HEK293T (cell line): ENCODE results near the gene SYNJ2.
"Not testable (repeated sequence)": the region's sequence is repeated elsewhere in the genome, so short reads cannot be mapped to it uniquely, and the experiment has no call there.

Experiments used
- CTCF ChIA-PET: fragments of 350-600 bp; formaldehyde crosslinking; extraction: SDS; loops from one replicate; lab custom pipeline; 2021; ENCODE audit warnings: antibody characterized with exemption, inconsistent platforms; lab: Yijun Ruan, JAX
- POLR2A ChIA-PET: fragments of 350-600 bp; formaldehyde crosslinking; extraction: SDS; loops from one replicate; lab custom pipeline; 2020; ENCODE audit warnings: antibody characterized with exemption, inconsistent platforms; lab: Yijun Ruan, JAX
- DNase-seq: peaks from one replicate; pipeline ENCODE4 v3.0.0; 2012; ENCODE audit warnings: mixed read lengths; ENCODE audit errors: extremely low spot score
- ARNT ChIP-seq: fragments of 450-650 bp; IDR thresholded peaks from 2 replicates; pipeline ENCODE4 v1.6.1; 2017; ENCODE audit warnings: mild to moderate bottlenecking
- BHLHE40 ChIP-seq: fragments of 450-650 bp; IDR thresholded peaks from 2 replicates; pipeline ENCODE4 v1.6.1; 2016; ENCODE audit warnings: mild to moderate bottlenecking, moderate library complexity, borderline replicate concordance
- CTBP1 ChIP-seq: fragments of 450-650 bp; IDR thresholded peaks from 2 replicates; pipeline ENCODE4 v1.6.1; 2016; ENCODE audit warnings: borderline replicate concordance
- ELF4 ChIP-seq: fragments of 450-650 bp; IDR thresholded peaks from 2 replicates; pipeline ENCODE4 v1.6.1; 2017; ENCODE audit warnings: antibody characterized with exemption
- FOXA1 ChIP-seq: fragments of 450-650 bp; IDR thresholded peaks from 2 replicates; pipeline ENCODE4 v1.6.1; 2016; ENCODE audit warnings: mild to moderate bottlenecking
- FOXK2 ChIP-seq: fragments of 450-650 bp; IDR thresholded peaks from 2 replicates; pipeline ENCODE4 v1.6.1; 2016; ENCODE audit warnings: mild to moderate bottlenecking
- FOXM1 ChIP-seq: fragments of 450-650 bp; IDR thresholded peaks from 2 replicates; pipeline ENCODE4 v1.6.1; 2017; ENCODE audit warnings: mild to moderate bottlenecking, borderline replicate concordance
- HDGF ChIP-seq: fragments of 450-650 bp; IDR thresholded peaks from 2 replicates; pipeline ENCODE4 v1.6.1; 2017; ENCODE audit warnings: antibody characterized with exemption, borderline replicate concordance
- L3MBTL2 ChIP-seq: fragments of 450-650 bp; conservative IDR thresholded peaks from 2 replicates; pipeline ENCODE4 v1.6.1; 2016; ENCODE audit warnings: mild to moderate bottlenecking
- LEF1 ChIP-seq: fragments of 450-650 bp; IDR thresholded peaks from 2 replicates; pipeline ENCODE4 v1.6.1; 2017; ENCODE audit warnings: mild to moderate bottlenecking, borderline replicate concordance
- NFRKB ChIP-seq: fragments of 450-650 bp; IDR thresholded peaks from 2 replicates; pipeline ENCODE4 v1.6.1; 2016; ENCODE audit warnings: mild to moderate bottlenecking, moderate library complexity
- PKNOX1 ChIP-seq: fragments of 450-650 bp; IDR thresholded peaks from 2 replicates; pipeline ENCODE4 v1.6.1; 2016
- SP1 ChIP-seq: fragments of 450-650 bp; IDR thresholded peaks from 2 replicates; pipeline ENCODE4 v1.6.1; 2017
- SUZ12 ChIP-seq: fragments of 450-650 bp; IDR thresholded peaks from 2 replicates; pipeline ENCODE4 v1.6.1; 2016; ENCODE audit warnings: mild to moderate bottlenecking
- TARDBP ChIP-seq: fragments of 450-650 bp; IDR thresholded peaks from 2 replicates; pipeline ENCODE4 v1.6.1; 2016
- ZNF384 ChIP-seq: fragments of 450-650 bp; IDR thresholded peaks from 2 replicates; pipeline ENCODE4 v1.6.1; 2016

Gene SYNJ2

GRCh38 chr6:157967020-157967419, 14.6 kb upstream of the SYNJ2 start:
- CTCF ChIA-PET: no interaction called here
- DNase-seq: no peak
- TF ChIP-seq PKNOX1: no peak
- no peak for TF ChIP-seq LEF1
- no peak for TF ChIP-seq FOXM1
- no peak for TF ChIP-seq FOXK2
- TF ChIP-seq SP1: no peak
- no peak for TF ChIP-seq ELF4
- no peak for TF ChIP-seq ZNF384
- TF ChIP-seq BHLHE40: no peak
- TF ChIP-seq CTBP1: no peak
- TF ChIP-seq HDGF: no peak
- TF ChIP-seq L3MBTL2: no peak
- TF ChIP-seq TARDBP: no peak
- TF ChIP-seq SUZ12: no peak
- TF ChIP-seq FOXA1: no peak
- POLR2A ChIA-PET: no interaction called here

GRCh38 chr6:157967486-157967885, 14.2 kb upstream of the SYNJ2 start:
- POLR2A ChIA-PET: no interaction called here
- TF ChIP-seq LEF1 (no peak), ZNF384 (no peak), HDGF (no peak), SUZ12 (no peak), FOXK2 (no peak)
- no peak for DNase-seq
- CTCF ChIA-PET: no interaction called here

GRCh38 chr6:157972177-157972576, 9.5 kb upstream of the SYNJ2 start:
- CTCF ChIA-PET, DNase-seq: not testable (repeated sequence)
- POLR2A ChIA-PET: interaction anchor here (0.6 kb wide), 1 partner anchor 54 kb away, joined by 3 read pairs; no protein-coding TSS in a partner anchor

- TF ChIP-seq ZNF384: no peak
- peak; percentile 53; the same call in 1 of the 2 replicates for TF ChIP-seq PKNOX1
- ChIA-PET POLR2A (no interaction called here), CTCF (no interaction called here)
- no peak for DNase-seq
Measured at GRCh38 chr6:157974341-157974894, 7.2 kb upstream of the SYNJ2 start.

GRCh38 chr6:157974967-157975366, 6.7 kb upstream of the SYNJ2 start:
- TF ChIP-seq NFRKB (no peak), TARDBP (no peak), SP1 (no peak), LEF1 (no peak), ARNT (no peak), FOXA1 (no peak), FOXM1 (no peak), HDGF (no peak), SUZ12 (no peak), ELF4 (no peak)

GRCh38 chr6:157975456-157975855, 6.2 kb upstream of the SYNJ2 start:
- DNase-seq: no peak
- TF ChIP-seq PKNOX1 (no peak), LEF1 (no peak), BHLHE40 (no peak), ZNF384 (no peak), ELF4 (no peak), SUZ12 (no peak), FOXA1 (no peak), FOXK2 (no peak), FOXM1 (no peak), TARDBP (no peak), SP1 (no peak), ARNT (no peak)
- ChIA-PET POLR2A (no interaction called here), CTCF (interaction anchor here (0.8 kb wide), 1 partner anchor 642 kb away, joined by 3 read pairs; no protein-coding TSS in a partner anchor)

More at GRCh38 chr6:157974967-157975366, 6.7 kb upstream of the SYNJ2 start:
- DNase-seq: no peak
- CTCF ChIA-PET: no interaction called here
- POLR2A ChIA-PET: no interaction called here

GRCh38 chr6:157976345-157977175, 5.1 kb upstream of the SYNJ2 start:
- ChIA-PET CTCF (no interaction called here), POLR2A (no interaction called here)
- DNase-seq: no peak
- no peak for TF ChIP-seq TARDBP
- TF ChIP-seq NFRKB: no peak
- TF ChIP-seq BHLHE40: no peak
